IPS-20b (cell line): ENCODE results near the gene GAD1.

ENCODE experiments used
- H3K27ac ChIP-seq: one replicate; pipeline ENCODE4 v1.5.1; 2013; ENCODE audit warnings: low read length
- H3K27me3 ChIP-seq: 2 replicates; pipeline ENCODE4 v1.6.1; 2013; ENCODE audit warnings: mild to moderate bottlenecking, low read length, inconsistent platforms; ENCODE audit not compliant: insufficient read depth
- H3K36me3 ChIP-seq: 2 replicates; pipeline ENCODE4 v1.6.1; 2013; ENCODE audit warnings: low read depth, mild to moderate bottlenecking, inconsistent platforms, low read length, moderate library complexity; ENCODE audit not compliant: insufficient read depth
- H3K4me1 ChIP-seq: 2 replicates; pipeline ENCODE4 v1.6.1; 2013; ENCODE audit warnings: mild to moderate bottlenecking, control low read depth, inconsistent platforms, low read length, moderate library complexity; ENCODE audit not compliant: insufficient read depth
- H3K4me3 ChIP-seq: 2 replicates; pipeline ENCODE4 v1.5.1; 2013; ENCODE audit warnings: mild to moderate bottlenecking, low read length, inconsistent platforms
- H3K9ac ChIP-seq: 2 replicates; pipeline ENCODE4 v1.6.1; 2013; ENCODE audit warnings: low read depth, mild to moderate bottlenecking, inconsistent platforms, low read length, moderate library complexity
- H3K9me3 ChIP-seq: 2 replicates; pipeline ENCODE4 v1.6.1; 2013; ENCODE audit warnings: mild to moderate bottlenecking, low read depth, low read length, inconsistent platforms; ENCODE audit not compliant: insufficient read depth

Gene GAD1

GRCh38 chr2:170885130-170885791, 68.6 kb downstream of the GAD1 start:
- Histone ChIP-seq H3K4me3 (no peak overlapping the region), H3K27ac (no peak overlapping the region), H3K9ac (no peak overlapping the region), H3K36me3 (no peaks in the 10 kb centered on the region), H3K27me3 (no peaks in the 10 kb centered on the region), H3K4me1 (0 out of 2 replicates have a peak, but pooled peaks cover 4% of the 10 kb centered on the region), H3K9me3 (no peaks in the 10 kb centered on the region)

GRCh38 chr2:170886386-170886785, 69.7 kb downstream of the GAD1 start:
- Histone ChIP-seq H3K4me3 (no peak overlapping the region), H3K9me3 (no peaks in the 10 kb centered on the region), H3K9ac (no peak overlapping the region), H3K4me1 (peaks cover 9% of the 10 kb centered on the region; the same call in 1 of the 2 replicates), H3K27ac (no peak overlapping the region), H3K27me3 (no peaks in the 10 kb centered on the region), H3K36me3 (no peaks in the 10 kb centered on the region)

- no peak overlapping the region for H3K9ac ChIP-seq
- H3K27ac ChIP-seq = no peak overlapping the region
- H3K4me3 ChIP-seq = no peak overlapping the region
- no peaks in the 10 kb centered on the region for H3K9me3 ChIP-seq
- no peaks in the 10 kb centered on the region for H3K36me3 ChIP-seq
- no peaks in the 10 kb centered on the region for H3K27me3 ChIP-seq
- peaks cover 11% of the 10 kb centered on the region; the same call in 1 of the 2 replicates for H3K4me1 ChIP-seq
Measured at GRCh38 chr2:170887496-170887895, 70.8 kb downstream of the GAD1 start.

GRCh38 chr2:170887896-170888295, 71.2 kb downstream of the GAD1 start:
- Histone ChIP-seq H3K9me3 (no peaks in the 10 kb centered on the region), H3K36me3 (no peaks in the 10 kb centered on the region), H3K4me3 (no peak overlapping the region), H3K9ac (no peak overlapping the region), H3K27me3 (no peaks in the 10 kb centered on the region), H3K4me1 (peaks cover 11% of the 10 kb centered on the region; the same call in 1 of the 2 replicates), H3K27ac (no peak overlapping the region)

GRCh38 chr2:170891893-170892292, 75.2 kb downstream of the GAD1 start:
- no peaks in the 10 kb centered on the region for H3K9me3 ChIP-seq
- peaks cover 11% of the 10 kb centered on the region; the same call in 1 of the 2 replicates for H3K4me1 ChIP-seq
- H3K36me3 ChIP-seq = no peaks in the 10 kb centered on the region
- H3K27me3 ChIP-seq = no peaks in the 10 kb centered on the region
- no peak overlapping the region for H3K9ac ChIP-seq
- H3K27ac ChIP-seq = no peak overlapping the region
- no peak overlapping the region for H3K4me3 ChIP-seq

- no peak overlapping the region for H3K4me3 ChIP-seq
- no peaks in the 10 kb centered on the region for H3K9me3 ChIP-seq
Measured at GRCh38 chr2:170892391-170892951, 75.8 kb downstream of the GAD1 start.

GRCh38 chr2:170895023-170895757, 78.5 kb downstream of the GAD1 start:
- H3K36me3 ChIP-seq = no peaks in the 10 kb centered on the region
- H3K4me3 ChIP-seq = no peak overlapping the region
- no peaks in the 10 kb centered on the region for H3K9me3 ChIP-seq
- H3K27ac ChIP-seq = no peak overlapping the region
- no peaks in the 10 kb centered on the region for H3K27me3 ChIP-seq
- no peak overlapping the region for H3K9ac ChIP-seq
- H3K4me1 ChIP-seq = peaks cover 7% of the 10 kb centered on the region; the same call in 1 of the 2 replicates

More at GRCh38 chr2:170892391-170892951, 75.8 kb downstream of the GAD1 start:
- no peaks in the 10 kb centered on the region for H3K27me3 ChIP-seq
- peaks cover 11% of the 10 kb centered on the region; the same call in 1 of the 2 replicates for H3K4me1 ChIP-seq
- no peak overlapping the region for H3K27ac ChIP-seq
- H3K36me3 ChIP-seq = no peaks in the 10 kb centered on the region
- no peak overlapping the region for H3K9ac ChIP-seq

GRCh38 chr2:170896622-170897021, 79.9 kb downstream of the GAD1 start:
- Histone ChIP-seq H3K27ac (no peak overlapping the region), H3K9me3 (no peaks in the 10 kb centered on the region), H3K4me3 (no peak overlapping the region), H3K4me1 (no peaks in the 10 kb centered on the region), H3K36me3 (no peaks in the 10 kb centered on the region), H3K9ac (no peak overlapping the region), H3K27me3 (no peaks in the 10 kb centered on the region)

- Histone ChIP-seq H3K9ac (no peak overlapping the region), H3K27ac (no peak overlapping the region), H3K4me1 (no peaks in the 10 kb centered on the region), H3K9me3 (no peaks in the 10 kb centered on the region), H3K4me3 (no peak overlapping the region), H3K27me3 (no peaks in the 10 kb centered on the region), H3K36me3 (no peaks in the 10 kb centered on the region)
Measured at GRCh38 chr2:170897108-170897507, 80.4 kb downstream of the GAD1 start.

GRCh38 chr2:170905864-170906263, 89.2 kb downstream of the GAD1 start:
- peaks cover 10% of the 10 kb centered on the region for H3K9me3 ChIP-seq
- peaks cover 4% of the 10 kb centered on the region; the same call in 1 of the 2 replicates for H3K4me1 ChIP-seq
- no peaks in the 10 kb centered on the region for H3K36me3 ChIP-seq
- no peak overlapping the region for H3K27ac ChIP-seq
- H3K4me3 ChIP-seq = no peak overlapping the region
- H3K9ac ChIP-seq = no peak overlapping the region
- H3K27me3 ChIP-seq = no peaks in the 10 kb centered on the region
